Hindlimb muscle (tissue), 1 donor: ENCODE data around the gene CYB561D1. TPM values are rescaled to one million over a fixed set of nuclear protein-coding genes. Genes with fewer than 3 reads are reported as not detected.

Experiments
- DNase-seq: peaks from one replicate; pipeline ENCODE4 v3.0.0-alpha.2; 2013
- polyA plus RNA-seq: library from polyadenylated mRNA; unstranded; fragments of 120-200 nt; gene quantifications from one replicate; pipeline ENCODE4 v1.2.1, GENCODE V29; 2013; ENCODE audit not compliant: insufficient read length

CYB561D1 gene
- polyA plus RNA-seq, 1 donor: 11.5 TPM

DNA sequence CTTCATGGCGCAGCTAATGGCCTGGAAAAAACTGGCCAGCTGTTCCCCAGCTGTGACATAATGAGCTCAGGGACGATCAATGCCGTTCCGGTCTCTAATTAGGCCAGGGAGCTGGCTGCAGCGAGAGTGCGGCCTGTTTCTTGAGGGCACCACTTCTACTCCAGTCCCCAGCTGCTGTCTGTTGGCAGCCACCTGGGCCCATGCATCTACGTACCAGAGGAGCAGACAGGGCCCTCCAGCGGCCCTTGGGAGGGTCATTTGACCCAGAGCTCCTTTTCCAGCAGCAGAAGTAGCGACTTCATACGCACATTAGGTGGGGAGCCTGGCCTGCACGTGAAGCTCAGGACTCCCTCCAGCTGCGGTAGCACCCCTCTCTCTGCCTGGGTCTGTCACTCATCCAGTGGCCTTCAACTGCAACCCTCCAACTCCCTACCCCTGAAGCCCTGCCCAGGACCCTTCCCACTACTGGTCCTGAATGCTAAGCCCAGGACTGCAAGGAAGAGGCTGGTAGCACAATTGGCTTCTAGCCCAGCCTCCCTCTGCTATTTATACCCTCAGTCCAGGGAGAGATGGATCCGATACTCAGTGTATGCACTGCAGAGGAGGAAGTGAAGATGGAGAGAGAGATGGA, 36.7 kb downstream of the CYB561D1 start:
- peak; percentile 66 for DNase-seq

DNA sequence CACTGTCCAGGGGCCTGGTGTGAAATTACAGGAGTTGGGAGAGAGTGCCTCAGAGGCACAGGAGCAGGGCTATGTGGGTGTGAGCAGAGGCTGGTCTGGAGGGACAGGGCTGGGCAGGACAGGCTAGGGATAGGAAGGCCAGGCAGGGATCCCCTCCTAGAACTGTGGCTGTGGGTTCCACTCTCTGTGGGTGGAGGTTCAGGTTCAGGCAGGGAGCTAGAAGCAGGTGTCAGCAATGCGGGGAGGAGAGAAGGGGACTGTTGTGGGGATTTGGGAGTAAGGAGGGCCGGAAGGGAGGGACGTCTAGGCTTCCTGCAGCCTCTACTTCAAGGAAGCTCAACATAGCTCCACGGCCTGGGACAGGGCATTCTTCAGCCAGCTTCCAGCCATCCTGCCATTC, 37.5 kb downstream of the CYB561D1 start:
- DNase-seq: no peak

DNA sequence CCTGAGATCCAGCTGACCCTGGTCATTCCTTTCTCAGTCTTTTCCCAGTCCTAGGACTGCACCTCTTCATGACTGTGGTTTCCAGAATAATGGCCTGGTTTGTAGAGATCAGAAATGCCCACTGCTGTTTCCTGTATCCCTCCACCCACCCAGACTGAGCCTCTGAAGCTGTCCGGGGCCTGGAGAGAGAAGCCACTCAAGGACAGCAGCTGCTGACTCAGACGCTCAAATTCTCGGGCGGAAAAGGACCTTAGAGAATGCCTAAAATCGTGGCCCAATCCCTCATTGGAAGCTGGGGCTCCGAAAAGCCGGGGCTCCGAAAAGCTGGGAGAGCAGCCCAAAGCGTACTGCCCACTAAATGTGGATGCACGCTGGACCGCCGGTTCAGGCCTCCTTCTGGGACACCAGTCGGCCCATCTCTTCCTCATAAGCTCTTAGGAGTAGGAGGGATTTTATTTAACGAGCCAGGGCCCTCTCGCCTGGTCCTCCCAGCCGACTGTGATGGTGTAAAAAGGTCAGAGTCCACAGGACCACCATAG, 38.0 kb downstream of the CYB561D1 start:
- DNase-seq: no peak

DNA sequence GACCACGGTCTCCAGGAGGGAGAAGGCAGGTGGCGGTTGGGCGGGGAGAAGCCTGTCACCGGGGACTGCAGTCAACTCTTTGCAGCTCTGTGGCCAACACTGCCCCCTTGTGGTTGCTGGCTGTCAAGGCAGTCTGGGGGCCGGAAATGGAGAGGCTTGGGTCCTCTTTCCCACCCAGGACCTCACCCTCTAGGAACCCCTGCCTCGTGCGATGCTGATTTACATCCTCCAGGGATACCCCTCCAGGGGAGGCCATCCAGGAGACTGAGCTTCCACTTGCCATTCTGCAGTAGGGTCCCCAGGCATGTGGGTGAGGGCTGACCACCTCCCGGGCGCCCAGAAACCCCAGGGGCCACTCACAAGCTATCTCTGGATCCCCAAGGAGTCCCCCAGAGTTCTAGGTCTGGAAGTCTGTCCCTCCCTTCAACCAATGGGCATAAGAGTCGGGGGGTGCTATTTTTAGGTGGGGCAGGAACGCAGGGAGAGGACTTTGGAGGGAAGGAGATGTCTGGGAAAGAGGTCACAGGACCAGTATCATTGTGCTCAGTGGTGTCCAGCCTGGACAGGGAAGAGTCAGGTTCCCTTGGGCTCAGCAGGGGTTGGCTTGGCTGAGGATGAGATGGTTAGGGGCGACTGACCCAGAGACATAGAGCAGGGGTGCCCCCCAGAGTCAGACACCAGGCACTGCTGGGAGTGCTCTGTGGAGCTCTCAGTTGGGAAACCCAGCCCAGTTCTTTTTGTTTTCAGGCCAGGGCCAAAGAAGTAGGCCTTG, 38.7 kb downstream of the CYB561D1 start:
- DNase-seq: peak; percentile 81

DNA sequence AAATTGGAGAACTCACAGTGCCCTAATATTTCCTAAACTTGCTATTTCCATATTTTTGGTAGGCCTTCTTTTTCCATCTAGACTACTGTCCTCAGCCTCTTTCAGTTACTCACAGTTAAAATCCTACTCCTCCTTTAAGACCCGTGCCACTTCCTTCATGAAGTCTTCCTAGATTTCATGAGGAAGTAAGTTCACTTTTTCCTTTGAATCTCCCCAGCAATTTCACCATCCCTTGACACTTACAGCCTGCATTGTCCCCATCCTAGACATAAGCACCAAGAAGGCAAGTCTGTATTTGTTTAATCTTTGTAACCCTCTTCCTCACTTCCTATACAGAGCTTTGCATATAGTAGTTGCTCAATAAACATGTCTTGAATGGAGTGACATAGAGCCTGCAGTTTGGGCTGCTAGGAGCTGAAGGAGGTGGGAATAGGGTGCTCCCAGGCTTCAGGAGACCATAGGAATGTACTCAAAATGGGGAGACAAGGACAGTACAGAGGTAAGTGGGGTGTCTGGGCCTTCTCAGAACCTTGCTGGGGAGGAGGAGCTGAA, 40.5 kb downstream of the CYB561D1 start:
- no peak for DNase-seq

DNA sequence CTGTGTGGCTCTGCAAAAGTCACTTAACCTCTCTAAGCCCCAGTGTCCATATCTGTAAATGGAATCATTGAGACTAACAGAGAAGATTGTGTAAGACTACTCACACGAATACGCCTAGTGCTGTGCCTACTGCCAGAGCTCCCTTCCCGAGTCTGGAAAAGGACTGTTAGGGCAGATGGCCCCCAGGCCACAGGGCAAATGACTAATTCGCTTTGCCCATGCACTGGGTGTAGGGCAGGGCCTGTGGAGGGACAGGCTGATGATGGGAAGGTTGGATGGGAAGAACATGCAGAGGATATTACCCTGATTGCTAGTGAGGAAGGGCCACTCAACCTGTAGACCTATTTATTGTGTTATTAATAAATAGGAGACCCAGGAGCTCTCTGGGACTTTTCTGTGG, 41.6 kb downstream of the CYB561D1 start:
- no peak for DNase-seq

DNA sequence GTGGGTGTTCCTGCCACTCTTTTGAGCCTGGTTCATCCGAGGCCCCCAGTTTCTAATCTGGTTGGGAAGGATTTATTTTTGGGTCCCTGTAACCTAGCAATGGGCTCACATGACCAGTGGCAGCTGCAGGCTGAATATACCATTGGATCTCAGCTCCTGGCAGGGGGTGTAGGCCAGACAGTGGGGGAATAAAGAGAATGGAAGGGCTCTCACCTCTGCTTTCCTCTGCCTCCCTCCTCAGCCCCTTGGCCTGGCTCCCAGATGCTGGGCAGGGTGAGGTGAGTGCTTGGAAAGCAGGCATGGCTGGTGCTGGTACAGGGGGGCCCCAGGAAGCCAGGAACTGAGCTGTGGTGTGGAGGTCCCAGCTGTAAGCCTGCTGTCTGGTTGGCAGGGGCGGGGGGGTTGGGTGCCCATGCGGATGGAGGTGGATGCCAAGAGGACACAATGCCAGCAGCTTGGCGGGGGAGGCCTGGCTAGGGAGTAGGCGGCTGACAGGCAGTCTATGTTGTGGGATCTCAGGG, 42.1 kb downstream of the CYB561D1 start:
- peak; percentile 34 for DNase-seq

DNA sequence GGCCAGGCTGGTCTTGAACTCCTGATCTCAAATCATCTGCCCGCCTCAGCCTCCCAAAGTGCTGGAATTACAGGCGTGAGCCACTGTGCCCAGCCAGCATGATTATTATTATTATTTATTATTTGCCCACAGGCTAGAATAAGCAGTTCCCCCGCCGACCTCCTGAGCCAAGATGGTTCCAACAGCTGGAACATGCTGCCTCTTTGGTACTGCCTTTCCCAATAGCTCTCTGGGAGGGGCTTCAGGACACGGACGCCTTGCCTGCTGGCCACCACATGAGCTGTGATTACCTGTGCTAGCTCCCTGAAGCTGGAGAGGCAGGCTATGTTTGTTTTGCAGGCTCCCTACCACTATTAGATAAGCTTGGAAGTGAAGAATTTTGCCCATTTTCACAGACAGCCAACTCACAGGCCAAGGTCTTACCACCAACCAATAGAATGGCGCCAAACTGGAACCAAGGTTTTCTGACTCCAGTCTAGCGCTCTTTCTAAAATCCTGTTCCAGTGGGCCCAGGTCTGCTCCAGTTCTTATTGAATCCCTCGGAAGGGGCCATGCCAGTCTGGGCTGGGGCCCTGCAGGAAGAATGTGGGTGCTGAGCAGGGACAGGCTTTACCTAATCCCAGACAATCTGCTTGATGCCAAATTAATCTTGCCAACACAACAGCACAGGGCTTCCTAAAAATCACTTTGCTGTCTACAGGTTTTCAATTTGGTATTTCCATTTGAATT, 43.7 kb downstream of the CYB561D1 start:
- no peak for DNase-seq

DNA sequence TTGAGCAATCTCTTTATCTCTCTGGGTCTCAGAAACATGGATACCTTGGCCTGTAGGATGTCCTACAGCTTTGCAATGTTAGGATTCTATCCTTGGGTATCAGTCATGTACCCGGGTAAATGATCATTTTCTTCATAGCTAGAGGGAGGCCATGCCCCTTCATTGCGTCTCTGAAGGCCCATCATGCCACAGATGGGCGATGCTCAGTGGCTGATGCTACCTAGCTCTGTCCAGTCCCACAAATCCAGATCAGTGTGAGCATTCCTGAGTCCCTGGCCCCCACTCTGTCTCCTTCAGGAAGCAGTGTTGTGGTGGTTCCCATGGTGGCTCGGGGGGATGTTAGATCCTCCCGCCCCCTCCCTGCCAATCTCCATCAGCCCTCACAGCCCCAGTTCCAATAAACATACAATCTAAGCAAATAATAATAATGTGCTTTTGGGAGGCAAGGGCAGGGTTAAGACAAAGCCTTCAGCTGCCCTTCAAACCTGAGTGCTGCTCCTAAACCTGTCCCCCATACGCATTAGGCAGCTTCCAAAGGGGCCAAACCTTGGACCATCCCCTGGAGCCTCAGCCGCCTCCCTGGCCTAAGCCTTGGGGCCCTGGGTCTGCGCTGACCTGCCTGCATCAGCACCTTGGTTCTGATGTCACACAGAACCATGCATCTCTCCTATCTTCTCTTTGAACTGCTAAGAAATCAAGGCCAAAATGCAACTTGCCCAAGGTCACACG, 45.1 kb downstream of the CYB561D1 start:
- DNase-seq: no peak

DNA sequence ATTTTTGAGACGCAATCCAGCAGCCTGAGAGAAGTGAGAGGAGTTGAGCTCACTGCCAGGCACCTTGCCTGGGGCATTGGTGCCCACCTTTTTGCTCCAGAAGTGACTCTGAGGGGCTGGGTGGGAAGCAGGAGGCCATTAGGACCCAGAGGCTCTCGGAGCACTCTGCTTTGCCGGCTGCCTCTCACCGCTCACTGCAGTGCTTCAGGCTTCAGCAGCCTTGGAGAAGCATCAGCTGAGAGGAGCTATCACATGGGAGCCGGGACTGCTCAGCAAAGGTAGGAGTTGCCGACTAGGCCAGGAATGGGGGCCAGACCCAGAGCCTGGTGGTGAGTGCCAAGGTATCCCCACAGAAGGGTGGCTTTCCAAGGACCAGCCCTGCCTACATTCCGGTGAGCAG, 45.8 kb downstream of the CYB561D1 start, which contains the start of gene GPR61:
Gene GPR61, plus strand, starts transcription at position 197 of the 400 bp plus-strand sequence. CDS start 3,151 bp downstream, outside the sequence.
- no peak for DNase-seq

DNA sequence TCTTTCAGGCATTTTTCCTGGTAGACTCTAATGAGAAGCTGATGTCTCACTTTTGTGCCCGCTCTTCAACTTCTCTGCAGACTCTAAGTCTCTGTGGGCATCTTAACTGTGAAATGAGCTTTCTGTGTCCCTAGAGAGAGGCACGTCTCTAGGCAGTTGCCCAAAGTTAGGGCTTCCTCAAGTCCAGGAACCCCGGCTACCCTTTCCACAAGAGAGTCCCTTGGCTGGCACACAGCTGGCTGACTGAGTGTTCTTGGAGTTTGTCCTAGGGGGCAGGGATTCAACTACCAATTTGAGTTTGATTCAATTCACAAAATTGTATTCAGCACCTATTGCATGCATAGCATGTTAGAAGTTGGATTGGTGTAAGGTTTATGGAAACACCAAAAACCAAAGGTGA, 47.2 kb downstream of the CYB561D1 start:
- no peak for DNase-seq

DNA sequence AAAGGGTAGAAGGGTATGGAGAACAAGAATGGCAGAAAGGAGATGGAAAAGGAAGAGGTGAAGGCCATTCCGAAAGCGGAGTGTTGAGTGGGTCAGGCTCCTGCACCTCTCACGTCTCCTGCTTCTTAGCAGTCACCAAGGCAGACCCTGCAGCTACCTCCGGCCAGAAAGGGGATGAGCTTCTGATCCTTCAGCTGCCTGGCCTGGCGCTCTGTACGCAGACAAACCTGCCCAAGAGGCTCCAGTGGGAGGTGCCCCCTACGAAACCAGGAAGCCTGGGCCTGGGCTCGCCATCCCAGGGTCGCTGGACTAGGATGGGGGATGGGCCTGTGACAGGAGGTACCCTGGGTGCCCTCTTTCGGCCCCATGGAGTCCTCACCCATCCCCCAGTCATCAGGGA, 48.8 kb downstream of the CYB561D1 start:
- no peak for DNase-seq

DNA sequence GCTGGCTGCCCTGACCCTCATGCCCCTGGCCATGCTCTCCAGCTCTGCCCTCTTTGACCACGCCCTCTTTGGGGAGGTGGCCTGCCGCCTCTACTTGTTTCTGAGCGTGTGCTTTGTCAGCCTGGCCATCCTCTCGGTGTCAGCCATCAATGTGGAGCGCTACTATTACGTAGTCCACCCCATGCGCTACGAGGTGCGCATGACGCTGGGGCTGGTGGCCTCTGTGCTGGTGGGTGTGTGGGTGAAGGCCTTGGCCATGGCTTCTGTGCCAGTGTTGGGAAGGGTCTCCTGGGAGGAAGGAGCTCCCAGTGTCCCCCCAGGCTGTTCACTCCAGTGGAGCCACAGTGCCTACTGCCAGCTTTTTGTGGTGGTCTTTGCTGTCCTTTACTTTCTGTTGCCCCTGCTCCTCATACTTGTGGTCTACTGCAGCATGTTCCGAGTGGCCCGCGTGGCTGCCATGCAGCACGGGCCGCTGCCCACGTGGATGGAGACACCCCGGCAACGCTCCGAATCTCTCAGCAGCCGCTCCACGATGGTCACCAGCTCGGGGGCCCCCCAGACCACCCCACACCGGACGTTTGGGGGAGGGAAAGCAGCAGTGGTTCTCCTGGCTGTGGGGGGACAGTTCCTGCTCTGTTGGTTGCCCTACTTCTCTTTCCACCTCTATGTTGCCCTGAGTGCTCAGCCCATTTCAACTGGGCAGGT, 49.5 kb downstream of the CYB561D1 start:
- DNase-seq: no peak

DNA sequence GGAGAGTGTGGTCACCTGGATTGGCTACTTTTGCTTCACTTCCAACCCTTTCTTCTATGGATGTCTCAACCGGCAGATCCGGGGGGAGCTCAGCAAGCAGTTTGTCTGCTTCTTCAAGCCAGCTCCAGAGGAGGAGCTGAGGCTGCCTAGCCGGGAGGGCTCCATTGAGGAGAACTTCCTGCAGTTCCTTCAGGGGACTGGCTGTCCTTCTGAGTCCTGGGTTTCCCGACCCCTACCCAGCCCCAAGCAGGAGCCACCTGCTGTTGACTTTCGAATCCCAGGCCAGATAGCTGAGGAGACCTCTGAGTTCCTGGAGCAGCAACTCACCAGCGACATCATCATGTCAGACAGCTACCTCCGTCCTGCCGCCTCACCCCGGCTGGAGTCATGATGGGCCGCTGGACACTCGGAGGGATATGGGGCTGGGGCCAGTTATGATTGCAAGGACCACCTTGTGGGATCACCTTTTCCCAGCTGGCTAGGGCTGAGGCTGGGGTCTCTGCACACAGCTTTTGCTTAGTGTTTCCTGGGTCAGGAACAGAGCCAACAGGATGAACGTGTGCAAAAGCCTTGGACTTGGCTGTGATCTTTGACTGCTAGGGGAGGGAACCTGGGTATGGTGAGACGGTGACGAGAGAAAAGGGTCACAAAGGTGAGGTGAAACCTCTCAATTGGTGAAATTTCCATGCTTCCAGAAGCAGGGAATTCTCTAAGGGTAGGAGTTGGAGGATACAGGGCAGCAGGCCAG, 50.3 kb downstream of the CYB561D1 start:
- no peak for DNase-seq

DNA sequence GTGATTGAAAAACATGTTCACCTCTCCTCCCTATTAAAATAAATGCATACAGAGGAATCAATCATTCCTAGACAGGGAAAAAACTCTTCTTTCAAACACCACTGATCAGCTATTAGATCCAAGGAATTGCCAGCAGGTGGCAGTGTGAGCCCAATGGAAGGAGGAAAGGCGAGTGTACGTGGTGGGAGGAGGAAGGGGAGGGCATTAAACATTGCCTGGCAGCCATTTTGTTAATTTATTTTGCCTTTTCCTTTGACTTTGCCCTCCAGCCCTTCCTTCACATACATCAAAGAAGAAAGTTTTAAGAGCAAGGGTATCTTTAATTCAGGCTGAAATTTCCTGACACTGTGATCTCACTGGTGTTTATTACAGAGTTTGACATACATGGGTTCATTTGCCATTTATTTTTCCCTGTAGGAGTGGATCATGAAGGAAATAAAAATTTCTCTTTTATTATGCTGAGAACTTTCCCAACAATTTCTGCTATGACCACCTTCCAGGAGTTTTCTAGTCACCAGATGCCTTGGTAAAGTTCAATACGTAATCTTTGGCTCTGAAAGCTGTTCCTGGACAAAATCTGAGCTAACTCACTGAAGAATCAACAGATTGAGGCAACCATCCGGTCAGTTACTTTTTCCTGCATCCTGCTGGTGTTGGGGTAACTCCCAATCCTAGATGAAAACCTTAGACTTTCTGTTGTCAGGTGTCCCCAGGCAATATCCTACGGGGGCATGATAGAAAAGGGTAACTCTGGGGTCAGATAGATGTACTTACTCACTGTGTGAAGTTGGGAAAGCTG, 52.6 kb downstream of the CYB561D1 start:
- peak; percentile 91 for DNase-seq

DNA sequence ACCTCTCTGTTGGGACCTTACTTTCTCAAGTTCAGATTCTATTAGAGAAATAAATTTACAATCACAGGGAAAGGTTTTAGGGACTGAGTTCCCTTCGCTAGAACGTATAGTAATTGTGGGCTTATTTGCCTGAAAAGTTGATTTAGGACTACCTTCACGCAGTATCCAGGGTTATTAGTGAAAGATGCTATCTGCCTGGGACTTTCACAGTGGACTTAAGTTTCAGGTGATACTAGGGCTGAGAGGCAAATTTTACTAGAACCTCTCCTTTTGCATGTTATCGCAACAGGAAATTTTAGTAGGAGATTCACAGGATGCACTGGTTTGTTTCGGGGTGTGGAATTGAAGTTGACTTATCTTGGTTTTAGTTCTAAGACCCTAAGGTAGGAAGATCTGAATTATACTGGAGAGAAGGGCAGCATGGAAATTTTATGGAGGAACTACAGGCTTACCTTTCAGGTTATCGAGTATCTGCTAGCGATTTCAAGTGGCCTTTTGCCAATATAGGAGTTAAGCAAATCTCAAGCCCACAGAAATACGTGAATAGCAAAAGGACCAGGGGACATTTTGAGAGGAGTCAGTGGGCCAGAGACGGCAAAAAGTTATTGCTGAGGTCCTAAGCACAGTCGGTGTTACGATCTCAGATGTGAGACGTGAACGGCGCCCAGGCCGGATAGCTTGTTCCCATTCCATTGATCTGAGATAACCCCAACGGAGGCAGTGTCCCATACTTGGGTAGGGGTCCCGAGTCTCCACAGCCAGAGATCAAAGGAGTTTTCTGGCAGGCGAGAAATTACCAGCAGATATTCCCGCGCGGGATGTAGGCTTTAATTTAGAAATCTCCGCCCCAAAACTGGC, 53.8 kb downstream of the CYB561D1 start:
- DNase-seq: peak; percentile 51

DNA sequence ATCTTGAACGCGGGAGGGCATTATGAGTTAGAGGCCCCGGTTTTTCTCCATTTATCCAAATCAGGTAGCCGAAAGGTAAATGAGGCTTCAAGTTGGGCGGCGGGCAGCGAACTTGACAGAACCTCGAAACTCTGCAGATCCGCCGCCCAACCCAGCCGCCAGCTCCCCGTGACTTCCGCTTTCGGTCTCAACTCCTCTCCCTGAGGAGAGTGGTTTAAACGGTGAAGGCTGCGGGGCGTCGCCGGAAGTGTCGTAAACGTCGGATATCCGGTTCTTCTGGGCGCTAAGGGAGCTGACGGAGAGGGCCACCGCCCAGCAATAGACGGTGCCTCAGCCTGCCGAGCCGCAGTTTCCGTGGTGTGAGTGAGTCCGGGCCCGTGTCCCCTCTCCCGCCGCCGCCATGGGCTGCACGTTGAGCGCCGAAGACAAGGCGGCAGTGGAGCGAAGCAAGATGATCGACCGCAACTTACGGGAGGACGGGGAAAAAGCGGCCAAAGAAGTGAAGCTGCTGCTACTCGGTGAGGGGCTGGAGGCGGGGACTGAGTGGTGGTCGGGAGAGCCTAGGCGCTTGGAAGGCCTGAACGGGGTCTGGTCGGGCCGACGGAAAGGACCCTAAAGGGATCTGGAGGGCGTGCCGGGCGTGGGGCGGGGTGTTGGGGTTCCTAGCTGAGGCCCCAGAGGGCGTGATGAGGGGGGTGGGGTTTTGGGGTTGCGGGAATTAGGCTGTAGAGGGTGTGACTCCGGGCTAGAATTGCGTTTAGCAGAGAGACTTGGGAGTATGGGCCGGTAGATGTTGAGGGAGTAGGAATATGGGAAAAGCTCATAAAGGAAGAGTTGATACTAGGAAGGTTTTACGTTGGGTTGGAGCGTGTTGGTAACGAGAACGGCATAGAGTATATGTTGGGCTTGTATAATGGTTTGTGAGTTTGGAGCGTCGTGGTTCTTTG, 54.7 kb downstream of the CYB561D1 start, which contains the start of gene GNAI3:
Gene GNAI3, plus strand, starts transcription at position 295 of the 947 bp plus-strand sequence. Its CDS starts 106 bp downstream, at position 401.
- DNase-seq: peak; percentile 97
